ENCODE measurements around the gene PCDHGA7. TPM values are rescaled to one million over a fixed set of nuclear protein-coding genes. Genes with fewer than 3 reads are reported as not detected.

Gene PCDHGA7
- total and polyA plus RNA-seq, 2 donors (not counting 3 experiments of a cell fraction or from before 2014, with no cell fraction given), result 0.84 to 1.8 TPM

GRCh38 chr5:141359790-141360426 is 22.6 kb upstream of the PCDHGA7 start, which contains the start of gene PCDHGB2:
TSS of gene PCDHGB2 (plus strand) at chr5:141359994. CDS start at chr5:141360136, 142 bp downstream.
- Histone ChIP-seq H3K9me3 (replicated peaks; ENCODE audit: control insufficient read depth, insufficient read depth, low read length) (no peaks in the 10 kb centered on the region), H3K79me2 (ENCODE audit: control insufficient read depth, insufficient read depth, low read length) (no peaks in the 10 kb centered on the region), H3K4me2 (ENCODE audit: insufficient read depth, low read length) (no peak within 1 kb of the TSS), H3K27me3 (ENCODE audit: control insufficient read depth in 2 of 2, insufficient read depth in 2 of 2, low read length in 2 of 2) (peaks cover 43 to 66% of the 10 kb centered on the region in 2 experiments), H3K9ac (replicated peaks; ENCODE audit: extremely low read depth, insufficient read depth, low read length) (no peak within 1 kb of the TSS), H3K4me1 (ENCODE audit: control insufficient read depth, extremely low read depth, insufficient read depth, low read length) (no peaks in the 10 kb centered on the region), H3K4me3 (replicated peaks in 1 of 3; ENCODE audit: insufficient read depth in 1 of 3, low read depth in 1 of 3, low read length in 3 of 3) (no peak within 1 kb of the TSS), H3K9me1 (replicated peaks; ENCODE audit: control insufficient read depth, extremely low read depth, insufficient read depth, low read length) (no peaks in the 10 kb centered on the region), H3K27ac (ENCODE audit: insufficient read depth, low read depth, low read length) (no peak within 1 kb of the TSS), H2AFZ (ENCODE audit: low read depth, low read length) (peak within 1 kb of the TSS; percentile 12), H3K36me3 (ENCODE audit: control insufficient read depth in 2 of 2, extremely low read depth in 1 of 2, insufficient read depth in 2 of 2, low read length in 2 of 2) (no peaks in the 10 kb centered on the region), H4K20me1 (replicated peaks; ENCODE audit: control insufficient read depth, extremely low read depth, insufficient read depth, low read length) (no peaks in the 10 kb centered on the region)
- FAIRE-seq (peak; percentile 24), DNase-seq (ENCODE audit: low read depth, low spot score) (peak; percentile 16)
- no peak for TF ChIP-seq POLR2A (IDR thresholded peaks at IDR 0.05; ENCODE audit: low read depth, low read length)
- peak; percentile 28 for TF ChIP-seq EZH2 (IDR thresholded peaks at IDR 0.05; ENCODE audit: borderline replicate concordance, low read depth, low read length, severe bottlenecking)
- peak; percentile 18 to 32 for TF ChIP-seq CTCF (IDR thresholded peaks at IDR 0.05; ENCODE audit: extremely low read depth in 1 of 2, insufficient read depth in 1 of 2, low read depth in 1 of 2, low read length in 2 of 2)
- ChIA-PET POLR2A (no interaction called here), CTCF (interaction anchor here (0.6 to 1.3 kb wide), 9 partner anchors 10 to 204 kb away, joined by 3 to 5 read pairs (median 3); partner anchors contain the start of genes PCDHGA11, PCDHGA12 and PCDHGB1)
- intact Hi-C loops (cut with micrococcal nuclease) (no loop called here), dilution Hi-C loops (cut with MboI; ENCODE audit: extremely low pct_ligation_motif_present, low sequenced_read_pairs) (no loop called here)
- BruUV-seq (replicated peaks), result TSS peak; percentile 13

- ChIA-PET POLR2A (no interaction called here), CTCF (interaction anchor here (0.7 to 1.3 kb wide), 8 partner anchors 10 to 203 kb away, joined by 3 to 5 read pairs (median 3); partner anchors contain the start of genes PCDHGA11, PCDHGA12 and PCDHGB1)
- DNase-seq (ENCODE audit: low read depth, low spot score) (no peak), FAIRE-seq (no peak)
- H3K9ac ChIP-seq (replicated peaks; ENCODE audit: extremely low read depth, insufficient read depth, low read length), result no peak overlapping the region
- no peaks in the 10 kb centered on the region for H3K36me3 ChIP-seq (ENCODE audit: control insufficient read depth in 2 of 2, extremely low read depth in 1 of 2, insufficient read depth in 2 of 2, low read length in 2 of 2)
- no peak for TF ChIP-seq CTCF (IDR thresholded peaks at IDR 0.05; ENCODE audit: extremely low read depth in 1 of 2, insufficient read depth in 1 of 2, low read depth in 1 of 2, low read length in 2 of 2)
- peak; percentile 0 for TF ChIP-seq EZH2 (IDR thresholded peaks at IDR 0.05; ENCODE audit: borderline replicate concordance, low read depth, low read length, severe bottlenecking)
- intact Hi-C loops (cut with micrococcal nuclease), result no loop called here
- peaks cover 51 to 69% of the 10 kb centered on the region in 2 experiments for H3K27me3 ChIP-seq (ENCODE audit: control insufficient read depth in 2 of 2, insufficient read depth in 2 of 2, low read length in 2 of 2)
- dilution Hi-C loops (cut with MboI; ENCODE audit: extremely low pct_ligation_motif_present, low sequenced_read_pairs), result no loop called here
- H3K27ac ChIP-seq (ENCODE audit: insufficient read depth, low read depth, low read length), result no peak overlapping the region
- no peak overlapping the region for H3K4me3 ChIP-seq (replicated peaks in 1 of 3; ENCODE audit: insufficient read depth in 1 of 3, low read depth in 1 of 3, low read length in 3 of 3)
- no peaks in the 10 kb centered on the region for H3K4me1 ChIP-seq (ENCODE audit: control insufficient read depth, extremely low read depth, insufficient read depth, low read length)
- peaks cover 2% of the 10 kb centered on the region for H3K9me3 ChIP-seq (replicated peaks; ENCODE audit: control insufficient read depth, insufficient read depth, low read length)
- no TSS peak for BruUV-seq (replicated peaks)
- no peaks in the 10 kb centered on the region for H3K79me2 ChIP-seq (ENCODE audit: control insufficient read depth, insufficient read depth, low read length)
- H3K4me2 ChIP-seq (ENCODE audit: insufficient read depth, low read length), result no peak overlapping the region
- H2AFZ ChIP-seq (ENCODE audit: low read depth, low read length), result no peak overlapping the region
- no peaks in the 10 kb centered on the region for H4K20me1 ChIP-seq (replicated peaks; ENCODE audit: control insufficient read depth, extremely low read depth, insufficient read depth, low read length)
- no peaks in the 10 kb centered on the region for H3K9me1 ChIP-seq (replicated peaks; ENCODE audit: control insufficient read depth, extremely low read depth, insufficient read depth, low read length)
Observed at GRCh38 chr5:141360685-141361084, 21.9 kb upstream of the PCDHGA7 start.
